Activated CD8-positive, alpha-beta memory T cell treated with anti-CD3 and anti-CD28 coated beads for 48 hours (primary cell): Measurements from ENCODE around the gene FRY.

Experiments
- DNase-seq, 3 experiments: peaks; one replicate each; pipeline ENCODE4 v3.0.0-alpha.2; 2020; ENCODE audit warnings: low read depth in 2 of 3, low spot score in 2 of 3

Gene FRY

GRCh38 chr13:32079587-32079986, 48.0 kb downstream of the FRY start:
- DNase-seq, result no peak

DNA sequence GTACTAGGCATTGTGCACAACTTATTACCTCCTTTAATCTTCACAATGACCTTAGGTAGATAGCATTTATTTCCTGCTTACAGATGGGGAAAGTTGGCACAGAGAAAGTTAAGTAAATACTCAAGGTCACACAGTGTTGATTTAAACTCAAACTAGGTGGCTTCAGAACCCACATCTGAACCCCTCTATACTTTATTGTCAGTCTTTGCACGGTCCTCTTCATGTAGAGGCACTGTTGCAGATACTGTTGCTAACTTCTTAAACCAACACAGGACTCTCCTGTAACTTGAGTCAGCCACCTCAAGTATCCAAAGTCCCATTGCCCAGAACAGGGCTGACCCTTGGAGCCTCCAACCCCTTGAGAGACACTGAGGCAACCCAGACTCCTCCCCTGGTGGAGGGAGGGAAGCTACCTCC, 48.8 kb downstream of the FRY start:
- no peak for DNase-seq

DNA sequence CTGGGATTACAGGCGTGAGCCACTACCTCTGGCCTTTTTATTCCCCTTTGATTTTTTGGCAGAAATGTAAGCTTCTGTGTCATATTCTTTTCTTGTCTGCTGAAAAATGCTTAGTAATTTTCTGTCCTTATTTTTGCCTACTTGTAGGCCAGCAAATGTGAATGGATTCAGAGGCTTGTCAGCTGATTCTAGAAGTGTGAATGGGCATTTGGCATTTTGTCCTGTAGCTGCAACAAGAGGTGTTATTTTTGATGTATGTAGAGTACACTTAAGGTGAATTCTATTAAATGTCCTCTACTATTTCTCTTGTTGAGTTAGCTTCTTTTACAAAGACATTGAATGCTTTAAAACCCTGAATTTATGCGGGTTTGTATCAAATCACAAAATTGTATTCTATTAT, 50.0 kb downstream of the FRY start:
- DNase-seq, result no peak

DNA sequence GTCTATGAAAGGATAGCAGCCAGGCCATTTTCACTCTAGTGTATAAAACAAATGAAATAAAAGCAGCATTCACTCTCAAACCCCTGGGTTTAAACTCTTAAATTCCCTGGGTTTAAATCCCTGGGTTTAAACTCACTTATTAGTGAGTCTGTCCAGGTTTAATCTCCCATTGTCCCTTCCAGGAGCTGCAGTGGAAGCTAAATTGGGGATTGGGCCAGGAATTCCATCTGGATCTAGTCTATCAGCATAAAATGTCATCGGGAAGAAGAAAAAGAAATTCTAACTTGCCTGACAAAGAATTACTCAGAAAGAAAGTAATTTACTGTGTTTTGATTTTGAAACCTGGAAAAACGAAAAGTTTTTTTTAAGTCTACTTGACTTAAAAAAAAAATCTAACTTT, 54.8 kb downstream of the FRY start:
- DNase-seq, result no peak

DNA sequence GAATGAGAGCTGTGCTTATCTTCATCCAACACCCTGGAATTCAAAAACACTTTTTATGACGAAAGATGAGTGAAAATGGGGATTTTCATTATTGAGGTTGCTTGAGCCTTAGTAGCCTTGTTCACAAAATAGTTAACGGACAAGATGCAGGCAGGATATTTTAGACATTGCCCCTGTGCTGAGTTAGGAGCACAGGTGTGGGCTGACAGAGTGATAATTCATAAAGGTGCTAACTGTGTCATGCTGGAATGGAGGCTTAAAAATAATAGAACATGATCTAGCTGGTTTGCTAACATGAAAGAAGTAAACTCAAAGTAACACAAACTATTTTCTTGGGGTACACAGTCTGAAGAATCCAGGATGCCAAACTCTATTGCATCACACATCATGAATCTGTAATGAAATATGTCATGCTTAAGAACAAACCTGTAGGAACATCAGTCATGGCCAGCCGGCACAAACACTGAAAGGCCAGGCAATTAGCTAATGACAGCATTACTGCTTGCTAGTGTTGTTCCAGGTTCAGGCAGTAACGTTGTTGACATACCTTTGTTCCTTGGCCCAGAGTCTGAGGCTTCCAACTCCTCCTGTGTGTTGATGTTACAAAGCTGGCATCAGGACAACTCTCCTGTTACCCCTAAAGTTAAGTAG, 55.3 kb downstream of the FRY start:
- no peak for DNase-seq

DNA sequence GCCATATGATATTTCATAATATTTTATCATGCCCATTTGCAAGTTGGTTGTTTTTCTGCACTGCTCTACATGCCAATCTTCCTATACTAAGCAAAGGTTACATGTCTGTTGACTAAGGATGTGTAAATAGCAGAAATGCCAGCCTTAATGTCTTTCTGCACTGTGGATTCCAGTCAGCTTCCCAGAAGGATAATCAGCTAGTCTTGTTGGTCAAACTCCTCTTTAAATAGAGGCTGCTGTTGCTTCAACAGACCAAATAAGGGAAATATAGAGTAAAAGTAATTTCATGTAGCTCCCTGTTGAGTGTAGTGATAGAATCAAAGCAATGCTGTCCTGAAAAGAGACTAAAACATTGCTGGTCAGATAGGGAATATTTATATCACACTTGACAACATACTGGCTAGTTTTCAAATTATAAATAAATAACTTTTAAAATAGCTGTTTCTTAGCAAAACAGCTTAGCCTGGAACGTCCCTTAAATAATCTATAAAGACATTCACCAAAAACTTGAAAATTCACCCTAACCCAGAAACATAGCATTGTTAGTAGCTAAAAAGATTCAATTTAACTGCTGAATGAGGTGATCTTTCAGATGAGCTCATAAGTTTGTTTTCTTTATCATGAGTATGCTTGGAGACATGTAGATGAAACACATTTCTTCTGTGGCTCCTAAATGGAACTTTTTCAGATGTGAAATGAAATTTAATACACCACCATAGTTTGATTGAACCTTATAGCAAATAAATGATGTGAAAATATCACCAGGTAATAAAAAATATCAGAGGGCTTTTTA, 56.6 kb downstream of the FRY start:
- no peak for DNase-seq

GRCh38 chr13:32092496-32092895, 60.9 kb downstream of the FRY start:
- no peak for DNase-seq

- DNase-seq, result no peak
Measured at GRCh38 chr13:32093006-32093405, 61.4 kb downstream of the FRY start.

GRCh38 chr13:32098272-32098671, 66.7 kb downstream of the FRY start:
- no peak for DNase-seq

DNA sequence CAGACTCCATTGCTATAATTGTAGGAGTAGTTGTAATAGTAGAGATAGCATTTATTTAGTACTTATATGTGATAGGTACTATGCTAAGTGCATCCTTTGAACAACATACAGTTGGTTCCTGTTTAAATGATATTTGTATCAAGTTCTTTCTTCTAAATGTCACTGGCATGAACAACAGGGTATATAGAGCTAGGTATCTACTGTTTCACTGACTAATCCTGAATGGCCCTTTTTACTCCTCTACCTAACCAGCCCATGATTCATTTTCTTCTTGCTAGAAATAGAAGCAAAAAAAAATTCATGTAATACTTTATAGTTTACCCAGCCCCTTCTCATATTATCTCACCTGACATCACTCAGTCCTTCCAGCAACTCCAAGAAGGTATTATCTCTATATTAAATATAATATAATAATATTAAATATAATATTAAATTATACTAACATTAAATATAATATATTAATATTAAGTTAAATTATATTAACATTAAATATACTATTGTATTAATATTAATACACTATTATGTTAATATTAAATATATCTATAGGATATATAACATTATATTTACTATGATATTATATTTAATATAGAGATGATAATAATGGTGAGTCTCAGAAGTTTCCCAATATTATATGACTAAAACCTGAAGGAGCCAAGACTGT, 74.2 kb downstream of the FRY start:
- DNase-seq, result no peak

GRCh38 chr13:32107474-32107873, 75.9 kb downstream of the FRY start:
- DNase-seq, result no peak

GRCh38 chr13:32107973-32108372, 76.4 kb downstream of the FRY start:
- no peak for DNase-seq

- DNase-seq, result no peak
Measured at GRCh38 chr13:32113532-32113931, 82.0 kb downstream of the FRY start.

DNA sequence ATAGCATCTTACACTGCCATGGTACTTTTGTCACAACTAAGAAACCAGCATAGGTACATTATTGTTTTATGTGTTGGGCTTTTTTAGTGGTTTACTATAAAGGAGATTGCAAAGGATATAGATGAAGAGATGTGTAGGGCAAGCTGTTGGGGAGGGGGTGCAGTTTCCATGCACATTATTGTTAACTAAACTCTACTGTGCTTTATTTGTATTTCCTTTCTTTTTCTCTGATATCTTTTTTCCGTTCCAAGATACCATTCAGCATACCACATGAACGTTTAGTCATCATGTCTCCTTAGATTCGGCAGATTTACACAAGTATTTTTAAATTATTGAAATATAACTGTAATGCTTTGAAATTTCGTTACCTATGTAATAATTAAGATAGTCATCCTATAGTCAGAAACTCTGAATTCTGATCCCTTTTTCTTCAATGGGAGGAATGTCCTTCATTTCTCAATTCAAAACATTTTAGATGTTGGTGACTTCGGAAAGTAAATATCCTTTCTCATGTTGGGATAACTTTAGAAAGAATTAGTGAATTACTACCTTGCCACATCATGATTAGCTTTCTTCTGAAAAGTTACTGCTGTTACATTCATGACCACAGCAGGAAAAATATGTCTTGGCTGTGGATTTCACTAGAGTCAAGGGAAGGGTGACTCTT, 82.8 kb downstream of the FRY start:
- no peak for DNase-seq

DNA sequence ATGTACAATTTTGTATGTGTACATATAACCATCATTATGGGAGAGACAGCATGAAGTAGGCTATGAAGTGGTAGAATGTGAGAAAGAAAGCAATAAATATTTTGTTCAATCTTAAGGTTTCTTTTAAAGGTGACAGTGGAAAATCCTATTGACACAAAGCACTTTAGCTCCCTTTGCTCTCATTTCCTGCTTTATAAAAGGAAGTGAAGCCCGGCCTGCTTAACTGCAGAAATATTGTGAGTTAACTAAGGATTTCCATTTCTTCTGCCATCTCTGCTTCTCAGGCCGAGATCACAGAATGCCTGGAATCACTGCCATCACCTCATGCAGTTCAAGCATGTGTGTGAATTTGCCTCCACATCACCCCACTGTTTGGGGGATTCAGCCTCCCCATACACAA, 83.5 kb downstream of the FRY start:
- DNase-seq, result no peak

DNA sequence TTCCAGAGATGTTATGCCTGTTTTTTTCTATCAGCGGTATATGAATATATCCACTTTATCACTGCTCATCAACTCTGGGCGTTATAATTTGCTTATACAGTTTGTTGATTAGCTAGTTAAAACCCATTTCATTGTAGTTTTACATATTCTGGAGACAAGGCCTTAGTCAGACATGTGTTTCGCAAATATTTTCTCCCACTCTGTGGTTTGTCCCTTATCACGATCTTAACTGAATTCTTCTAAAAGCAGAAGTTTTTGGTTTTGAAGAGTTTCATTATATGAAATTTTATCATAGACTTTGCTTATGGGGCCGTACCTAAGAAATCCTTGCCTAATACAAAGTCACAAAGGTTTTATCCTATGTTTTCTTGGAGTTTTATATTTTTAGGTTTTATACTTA, 84.6 kb downstream of the FRY start:
- DNase-seq, result no peak

DNA sequence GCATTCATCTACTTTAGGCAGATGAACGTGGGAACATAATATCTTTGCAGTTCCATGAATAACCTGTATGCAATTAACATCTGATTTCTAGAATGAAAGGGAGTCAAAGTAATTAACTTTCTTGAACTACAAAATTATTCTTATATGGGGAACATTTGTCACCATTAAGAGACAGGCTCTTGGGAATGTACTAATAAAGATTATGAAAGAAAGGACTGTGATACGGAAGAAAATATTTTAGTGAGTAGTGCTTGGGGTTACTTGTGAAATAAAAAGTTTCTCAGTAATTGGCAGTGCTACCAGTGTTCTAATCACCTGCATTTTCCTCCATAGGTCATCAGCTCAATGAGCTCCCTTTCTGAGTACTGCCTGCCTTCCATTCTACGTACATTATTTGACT, 85.4 kb downstream of the FRY start:
- DNase-seq, result no peak

DNA sequence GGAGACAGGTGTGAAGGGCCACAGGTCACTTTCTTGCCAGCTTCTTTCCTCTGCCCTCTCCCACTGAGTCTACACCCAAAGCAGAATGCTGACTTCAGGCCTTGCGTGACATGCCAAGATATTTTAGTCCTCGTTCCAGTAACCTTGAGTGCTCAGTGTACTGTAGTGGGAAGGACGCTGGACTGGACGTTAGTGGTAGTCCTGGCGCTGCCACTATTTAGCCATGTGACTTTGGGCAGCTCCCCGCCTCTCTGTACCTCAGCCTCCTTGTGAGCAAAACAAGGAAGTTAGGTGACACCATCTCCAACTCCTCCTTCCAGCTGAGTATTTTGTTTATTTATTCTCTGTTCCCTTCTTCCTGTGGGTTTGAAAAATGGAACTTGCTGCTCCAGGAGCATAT, 86.1 kb downstream of the FRY start:
- DNase-seq, result no peak

DNA sequence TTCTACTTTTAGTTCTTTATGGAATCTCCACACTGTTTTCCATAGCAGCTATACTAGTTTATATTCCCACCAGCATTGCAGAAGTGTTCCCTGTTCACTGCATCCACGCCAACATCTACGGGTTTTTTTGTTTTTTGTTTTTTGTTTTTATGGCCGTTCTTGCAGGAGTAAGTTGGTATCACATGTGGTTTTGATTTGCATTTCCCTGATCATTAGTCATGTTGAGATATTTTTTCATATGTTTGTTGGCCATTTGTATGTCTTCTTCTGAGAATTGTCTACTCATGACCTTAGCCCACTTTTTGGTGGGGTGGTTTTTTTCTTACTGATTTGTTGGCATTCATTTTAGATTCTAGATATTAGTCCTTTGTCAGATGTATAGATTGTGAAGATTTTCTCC, 89.7 kb downstream of the FRY start:
- DNase-seq, result no peak

- no peak for DNase-seq
Measured at GRCh38 chr13:32124743-32125142, 93.2 kb downstream of the FRY start.

DNA sequence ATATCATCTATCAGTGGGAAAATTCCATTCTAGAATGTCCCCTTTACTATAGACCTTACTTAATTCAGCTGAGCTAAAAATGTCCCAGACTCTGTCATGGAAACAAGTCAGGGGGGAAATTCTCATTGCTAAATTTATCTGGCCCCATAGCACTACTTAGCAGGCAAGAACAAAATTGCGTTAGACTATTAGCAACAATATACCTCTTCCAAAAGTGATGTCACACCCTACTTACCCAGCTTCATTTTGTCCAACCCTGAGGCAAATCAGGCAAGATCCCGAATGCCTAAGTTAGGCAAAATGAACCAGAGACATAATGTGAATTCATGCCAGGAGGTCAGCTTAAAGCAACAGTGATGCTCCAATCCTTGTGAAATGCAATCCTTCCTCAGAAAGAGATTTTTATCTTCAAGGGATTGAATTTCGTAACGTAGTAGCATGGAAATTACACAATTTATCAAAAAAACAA, 93.7 kb downstream of the FRY start:
- no peak for DNase-seq

- DNase-seq, result no peak
Measured at GRCh38 chr13:32125751-32126150, 94.2 kb downstream of the FRY start.
